Left hindlimb (tissue), 1 donor: Measurements from ENCODE around the gene PNRC2.

Experiments used
- DNase-seq: peaks from one replicate; pipeline ENCODE4 v3.0.0-alpha.2; 2018

Gene PNRC2

GRCh38 chr1:23959461-23960290 is at the start of gene PNRC2:
Gene PNRC2 (plus strand): TSS chr1:23959828. CDS start chr1:23961458, 1,630 bp downstream.
- DNase-seq, result peak; percentile 99

GRCh38 chr1:23910144-23910543 is 49.5 kb upstream of the PNRC2 start:
- no peak for DNase-seq

GRCh38 chr1:23910553-23911246 is 48.9 kb upstream of the PNRC2 start:
- DNase-seq, result no peak

- no peak for DNase-seq
Measured at GRCh38 chr1:23911921-23912320, 47.7 kb upstream of the PNRC2 start.

GRCh38 chr1:23913212-23913880 is 46.3 kb upstream of the PNRC2 start, which contains the start of gene CNR2:
Gene CNR2 (minus strand): TSS chr1:23913362. CDS start chr1:23875617, 37,745 bp downstream.
- no peak for DNase-seq

GRCh38 chr1:23914921-23915320 is 44.7 kb upstream of the PNRC2 start:
- DNase-seq, result no peak

- no peak for DNase-seq
Measured at GRCh38 chr1:23915466-23915865, 44.2 kb upstream of the PNRC2 start.

- DNase-seq, result peak; percentile 58
Measured at GRCh38 chr1:23916209-23917131, 43.2 kb upstream of the PNRC2 start.

GRCh38 chr1:23922321-23922943 is 37.2 kb upstream of the PNRC2 start:
- DNase-seq, result no peak

GRCh38 chr1:23923592-23924499 is 35.8 kb upstream of the PNRC2 start:
- peak; percentile 71 for DNase-seq

- no peak for DNase-seq
Measured at GRCh38 chr1:23924601-23925000, 35.0 kb upstream of the PNRC2 start.

- no peak for DNase-seq
Measured at GRCh38 chr1:23925279-23925678, 34.3 kb upstream of the PNRC2 start.

- no peak for DNase-seq
Measured at GRCh38 chr1:23927097-23927496, 32.5 kb upstream of the PNRC2 start.

- no peak for DNase-seq
Measured at GRCh38 chr1:23928789-23929188, 30.8 kb upstream of the PNRC2 start.

GRCh38 chr1:23930270-23930669 is 29.4 kb upstream of the PNRC2 start:
- DNase-seq, result no peak

- DNase-seq, result no peak
Measured at GRCh38 chr1:23930861-23931490, 28.7 kb upstream of the PNRC2 start.

GRCh38 chr1:23931491-23931880 is 28.1 kb upstream of the PNRC2 start:
- no peak for DNase-seq

GRCh38 chr1:23936481-23937176 is 23.0 kb upstream of the PNRC2 start:
- DNase-seq, result no peak

- DNase-seq, result no peak
Measured at GRCh38 chr1:23947366-23947765, 12.3 kb upstream of the PNRC2 start.

GRCh38 chr1:23953020-23953419 is 6.6 kb upstream of the PNRC2 start:
- no peak for DNase-seq
